HG02943 (cell line): ENCODE results near the gene SMCO1.
"Not testable (repeated sequence)": the region's sequence is repeated elsewhere in the genome, so short reads cannot be mapped to it uniquely, and the experiment has no call there.

Experiments used
- ATAC-seq: cut with Tn5 transposase; IDR thresholded peaks from one replicate; pipeline ENCODE4 v1.9.1; 2021; ENCODE audit warnings: mild to moderate bottlenecking, low read depth, moderate library complexity; ENCODE audit not compliant: unreplicated experiment

SMCO1 gene

GRCh38 chr3:196524527-196524926 lies 9.4 kb upstream of the SMCO1 start:
- no peak for ATAC-seq

GRCh38 chr3:196523841-196524240 lies 8.7 kb upstream of the SMCO1 start:
- ATAC-seq = no peak

- not testable (repeated sequence) for ATAC-seq
Observed at GRCh38 chr3:196521291-196521690, 6.1 kb upstream of the SMCO1 start.

GRCh38 chr3:196519718-196520082 lies 4.6 kb upstream of the SMCO1 start:
- no peak for ATAC-seq

- ATAC-seq = no peak
Observed at GRCh38 chr3:196518966-196519717, 4.0 kb upstream of the SMCO1 start.

- no peak for ATAC-seq
Observed at GRCh38 chr3:196517919-196518318, 2.8 kb upstream of the SMCO1 start.

- no peak for ATAC-seq
Observed at GRCh38 chr3:196517162-196517800, 2.1 kb upstream of the SMCO1 start.

GRCh38 chr3:196514350-196514716 lies 813 bp downstream of the SMCO1 start:
- no peak for ATAC-seq

GRCh38 chr3:196513697-196514349 lies 1.3 kb downstream of the SMCO1 start:
- ATAC-seq = no peak

GRCh38 chr3:196511646-196512425 lies 3.3 kb downstream of the SMCO1 start:
- not testable (repeated sequence) for ATAC-seq

- not testable (repeated sequence) for ATAC-seq
Observed at GRCh38 chr3:196511108-196511507, 4.0 kb downstream of the SMCO1 start.

GRCh38 chr3:196506687-196507086 lies 8.5 kb downstream of the SMCO1 start:
- no peak for ATAC-seq

GRCh38 chr3:196504556-196504955 lies 10.6 kb downstream of the SMCO1 start:
- no peak for ATAC-seq

GRCh38 chr3:196504077-196504398 lies 11.1 kb downstream of the SMCO1 start:
- ATAC-seq = not testable (repeated sequence)

- ATAC-seq = peak; percentile 75
Observed at GRCh38 chr3:196503196-196504076, 11.7 kb downstream of the SMCO1 start, which contains the start of gene RNF168. Gene RNF168 (minus strand): TSS chr3:196503768. CDS start chr3:196503173, 595 bp downstream.

GRCh38 chr3:196502775-196503195 lies 12.4 kb downstream of the SMCO1 start:
- peak; percentile 19 for ATAC-seq

- no peak for ATAC-seq
Observed at GRCh38 chr3:196501316-196502044, 13.7 kb downstream of the SMCO1 start.

GRCh38 chr3:196499807-196500524 lies 15.2 kb downstream of the SMCO1 start:
- ATAC-seq = no peak

GRCh38 chr3:196499061-196499460 lies 16.1 kb downstream of the SMCO1 start:
- no peak for ATAC-seq
